K562 (cell line): Measurements from ENCODE around the gene PPM1N. TPM values are rescaled to one million over a fixed set of nuclear protein-coding genes. Genes with fewer than 3 reads are reported as not detected.

Experiments used
- CBX8 ChIP-seq: fragments of 200-600 bp; sonication (generic); IDR thresholded peaks from 2 replicates; pipeline ENCODE4 v1.6.1; 2012; ENCODE audit warnings: borderline replicate concordance, mixed run types, low read depth, mild to moderate bottlenecking, moderate library complexity, mixed read lengths, low read length, control low read depth, inconsistent platforms; ENCODE audit not compliant: poor library complexity, severe bottlenecking; ENCODE audit errors: extremely low read depth
- EP400 ChIP-seq: fragments of 450-650 bp; IDR thresholded peaks from 2 replicates; pipeline ENCODE4 v1.6.1; 2017; ENCODE audit warnings: antibody characterized with exemption, mild to moderate bottlenecking, moderate library complexity
- GMEB1 ChIP-seq: fragments of 250-450 bp; sonication (Bioruptor Pico); IDR thresholded peaks from 2 replicates; pipeline ENCODE4 v1.4.0; 2020; ENCODE audit warnings: mild to moderate bottlenecking
- PHF20 ChIP-seq: fragments of 450-650 bp; IDR thresholded peaks from 2 replicates; pipeline ENCODE4 v1.6.1; 2018; ENCODE audit not compliant: partially characterized antibody
- POLR2AphosphoS5 ChIP-seq: IDR thresholded peaks from 2 replicates; pipeline ENCODE4 v1.6.1; 2011; ENCODE audit warnings: mild to moderate bottlenecking, low read depth, low read length, moderate library complexity; ENCODE audit not compliant: control insufficient read depth, insufficient read depth
- SIN3B ChIP-seq: fragments of 450-650 bp; IDR thresholded peaks from 2 replicates; pipeline ENCODE4 v1.6.1; 2017; ENCODE audit warnings: low read depth, mild to moderate bottlenecking, moderate library complexity
- TRIM25 ChIP-seq: fragments of 450-650 bp; IDR thresholded peaks from 2 replicates; pipeline ENCODE4 v1.7.0; 2016; ENCODE audit warnings: borderline replicate concordance
- ZNF511 ChIP-seq: sonication (generic); formaldehyde crosslinking; IDR thresholded peaks from 2 replicates; pipeline ENCODE4 v1.8.0; 2022; ENCODE audit warnings: mild to moderate bottlenecking, missing genetic modification reagents
- ZNF584 ChIP-seq: fragments of 200-800 bp; sonication (Bioruptor generic); IDR thresholded peaks from 2 replicates; pipeline ENCODE4 v1.6.1; 2016; ENCODE audit warnings: low read depth, mild to moderate bottlenecking, missing genetic modification characterization, missing compliant biosample characterization
- ZNF586 ChIP-seq: fragments of 450-650 bp; formaldehyde crosslinking; conservative IDR thresholded peaks from 2 replicates; pipeline ENCODE4 v1.4.0; 2020; ENCODE audit warnings: mild to moderate bottlenecking, moderate library complexity
- ZNF77 ChIP-seq: fragments of 250-450 bp; sonication (Bioruptor Pico); IDR thresholded peaks from 2 replicates; pipeline ENCODE4 v1.5.0; 2020
- polyA plus RNA-seq, 8 experiments: library from polyadenylated mRNA; depleted of rRNA in 4 of 8; stranded (reverse) in 5 of 8; unstranded in 3 of 8; fragments of >200 nt; fragmentation: Nextera tagmentation in 2 of 8; fragmentation: Illumina TruSeq in 1 of 8; extraction: Ambion mirVana in 2 of 8; extraction: Trizol in 1 of 8; gene quantifications; 2 replicates each; pipeline versions ENCODE4 v1.2.1 to v1.2.3, GENCODE V29; 2011 to 2014; ENCODE audit warnings: inconsistent platforms in 1 of 8, missing spikeins in 1 of 8
- total RNA-seq, 7 experiments: library from RNA; depleted of rRNA in 6 of 7; stranded (reverse); fragments of >200 nt in 6 of 7; fragmentation: Illumina TruSeq in 2 of 7; extraction: Trizol in 2 of 7; gene quantifications; 2 replicates each; pipeline versions ENCODE4 v1.2.1 to v1.2.3, GENCODE V29; 2011 to 2021; ENCODE audit warnings: low replicate concordance in 1 of 7
- TF ChIP-seq, protein P1 (sequence below), 2 experiments: fragments of 450-650 bp in 1 of 2; sonication (generic) in 1 of 2; formaldehyde crosslinking in 1 of 2; IDR thresholded peaks; 2 replicates each; pipeline versions ENCODE4 v1.7.1 to v1.9.0; 2016 to 2022; ENCODE audit warnings: inconsistent platforms in 1 of 2, mild to moderate bottlenecking in 1 of 2, missing genetic modification reagents in 1 of 2

Gene PPM1N
- total and polyA plus RNA-seq, 9 of the 15 experiments (the other 6 are each of a cell fraction or from before 2014, with no cell fraction given), result 4.5 to 15.6 (median 8.7) TPM

DNA sequence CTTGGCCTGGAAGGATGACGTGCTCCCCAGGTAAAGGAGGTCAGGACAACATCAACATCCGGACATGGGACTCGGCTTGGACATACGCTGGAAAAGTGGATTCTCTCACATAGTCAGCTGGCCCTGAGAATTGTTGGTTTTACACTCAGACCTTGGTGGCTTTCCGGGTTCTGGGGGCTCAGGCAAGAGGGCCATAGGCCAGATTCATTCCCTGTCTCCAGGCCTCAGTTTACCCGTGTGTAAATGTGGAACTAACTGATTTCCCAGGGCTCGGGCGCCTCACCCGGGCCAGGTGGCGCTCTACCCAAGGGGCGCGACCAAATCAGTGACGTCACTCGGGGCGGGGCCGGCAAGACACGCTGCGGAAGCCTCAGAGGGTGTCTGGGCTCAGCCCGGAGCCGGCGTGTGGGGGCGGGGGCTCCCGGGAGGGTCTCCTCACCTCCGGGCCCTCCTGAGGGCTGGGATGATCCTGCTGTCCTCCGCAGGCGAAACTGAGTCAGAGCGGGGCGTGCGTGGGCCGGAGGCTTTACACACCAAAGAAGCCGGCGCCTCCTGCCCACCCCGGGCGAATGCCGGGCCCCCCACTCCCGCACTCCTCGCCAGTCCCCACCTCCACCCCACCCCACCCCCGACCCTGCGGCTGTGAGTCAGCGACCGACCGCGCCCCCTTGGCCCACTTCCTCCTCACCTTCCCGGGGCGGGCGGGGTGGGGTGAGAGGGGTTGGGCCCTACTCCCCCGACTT lies 8.2 kb downstream of the PPM1N start (continued):
- TF ChIP-seq ZNF586 (CRISPR knock-in tag) (no peak), SIN3B (peak; percentile 53; the same call in 1 of the 2 replicates), GMEB1 (CRISPR knock-in tag) (peak; percentile 31; the same call in 1 of the 2 replicates), POLR2AphosphoS5 (peak; percentile 69), TRIM25 (no peak), EP400 (peak; percentile 85), PHF20 (peak; percentile 38), ZNF511 (CRISPR knock-in tag) (no peak), CBX8 (no peak), ZNF77 (CRISPR knock-in tag) (no peak), ZNF584 (peak; percentile 60)
- TF ChIP-seq, protein P1, sequence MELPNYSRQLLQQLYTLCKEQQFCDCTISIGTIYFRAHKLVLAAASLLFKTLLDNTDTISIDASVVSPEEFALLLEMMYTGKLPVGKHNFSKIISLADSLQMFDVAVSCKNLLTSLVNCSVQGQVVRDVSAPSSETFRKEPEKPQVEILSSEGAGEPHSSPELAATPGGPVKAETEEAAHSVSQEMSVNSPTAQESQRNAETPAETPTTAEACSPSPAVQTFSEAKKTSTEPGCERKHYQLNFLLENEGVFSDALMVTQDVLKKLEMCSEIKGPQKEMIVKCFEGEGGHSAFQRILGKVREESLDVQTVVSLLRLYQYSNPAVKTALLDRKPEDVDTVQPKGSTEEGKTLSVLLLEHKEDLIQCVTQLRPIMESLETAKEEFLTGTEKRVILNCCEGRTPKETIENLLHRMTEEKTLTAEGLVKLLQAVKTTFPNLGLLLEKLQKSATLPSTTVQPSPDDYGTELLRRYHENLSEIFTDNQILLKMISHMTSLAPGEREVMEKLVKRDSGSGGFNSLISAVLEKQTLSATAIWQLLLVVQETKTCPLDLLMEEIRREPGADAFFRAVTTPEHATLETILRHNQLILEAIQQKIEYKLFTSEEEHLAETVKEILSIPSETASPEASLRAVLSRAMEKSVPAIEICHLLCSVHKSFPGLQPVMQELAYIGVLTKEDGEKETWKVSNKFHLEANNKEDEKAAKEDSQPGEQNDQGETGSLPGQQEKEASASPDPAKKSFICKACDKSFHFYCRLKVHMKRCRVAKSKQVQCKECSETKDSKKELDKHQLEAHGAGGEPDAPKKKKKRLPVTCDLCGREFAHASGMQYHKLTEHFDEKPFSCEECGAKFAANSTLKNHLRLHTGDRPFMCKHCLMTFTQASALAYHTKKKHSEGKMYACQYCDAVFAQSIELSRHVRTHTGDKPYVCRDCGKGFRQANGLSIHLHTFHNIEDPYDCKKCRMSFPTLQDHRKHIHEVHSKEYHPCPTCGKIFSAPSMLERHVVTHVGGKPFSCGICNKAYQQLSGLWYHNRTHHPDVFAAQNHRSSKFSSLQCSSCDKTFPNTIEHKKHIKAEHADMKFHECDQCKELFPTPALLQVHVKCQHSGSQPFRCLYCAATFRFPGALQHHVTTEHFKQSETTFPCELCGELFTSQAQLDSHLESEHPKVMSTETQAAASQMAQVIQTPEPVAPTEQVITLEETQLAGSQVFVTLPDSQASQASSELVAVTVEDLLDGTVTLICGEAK (IDR thresholded peaks at IDR 0.05), result peak; percentile 30; the same call in 1 of the 2 replicates
- TF ChIP-seq, protein P1 (CRISPR knock-in tag; IDR thresholded peaks at IDR 0.05), result no peak
